Germinal center (tissue), 1 donor: ENCODE measurements around the gene MSI2.
A peak's percentile ranks its signal among the peaks of the same experiment; 100 is the strongest.
"Not testable (repeated sequence)": the region's sequence is repeated elsewhere in the genome, so short reads cannot be mapped to it uniquely, and the experiment has no call there.

Source experiments
- DNase-seq: peaks from one replicate; pipeline ENCODE4 v3.0.0; 2012; ENCODE audit warnings: mixed read lengths, low spot score

Gene MSI2

DNA sequence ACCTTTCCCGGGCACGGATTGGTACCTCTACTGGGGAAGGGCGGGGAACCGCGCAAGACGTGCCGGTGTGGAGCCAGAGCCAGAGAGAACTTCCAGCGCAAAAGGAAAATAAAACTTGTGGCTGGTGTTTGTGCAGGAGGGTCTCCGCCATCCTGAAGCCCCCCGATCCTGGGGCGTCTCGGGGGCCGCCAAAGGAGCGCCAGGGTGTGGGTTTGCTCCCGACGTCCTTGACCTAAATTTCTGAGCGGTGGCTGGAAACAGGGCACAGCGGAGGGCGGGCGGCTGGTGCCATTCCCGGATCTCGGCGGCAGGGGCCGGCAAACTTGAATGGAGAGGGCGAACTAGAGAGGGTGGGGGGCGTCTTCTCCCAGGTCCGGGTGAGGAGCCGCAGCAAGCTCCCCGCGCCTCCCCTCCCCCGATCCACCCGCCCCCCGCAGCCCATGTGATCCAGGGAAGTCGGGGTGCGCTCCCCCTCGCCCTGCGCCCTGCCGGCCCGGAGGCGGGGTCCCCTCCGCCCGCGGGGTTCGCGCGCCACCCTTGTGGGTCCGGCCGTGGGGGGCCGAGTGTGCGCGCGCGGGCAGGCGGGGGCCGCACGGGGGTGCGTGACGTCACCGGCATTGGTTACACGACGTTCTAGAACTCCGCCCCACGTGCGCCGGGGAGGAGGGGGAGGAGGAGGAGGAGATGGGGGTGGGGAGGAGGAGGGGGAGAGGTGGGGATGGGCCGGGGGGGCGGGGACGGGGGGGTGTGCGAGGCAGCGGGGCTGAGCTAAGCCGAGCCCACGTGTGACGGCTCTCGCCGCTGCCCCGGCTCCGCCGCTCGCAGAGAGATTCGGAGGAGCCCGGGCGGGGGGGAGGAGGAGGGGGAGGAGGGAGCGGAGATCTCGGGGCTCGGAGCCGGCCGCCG, at the start of gene MSI2:
TSS of gene MSI2 (plus strand) at position 748 of the 906 bp plus-strand sequence. CDS start 220 bp downstream, outside the sequence.
- peak; percentile 87 for DNase-seq

DNA sequence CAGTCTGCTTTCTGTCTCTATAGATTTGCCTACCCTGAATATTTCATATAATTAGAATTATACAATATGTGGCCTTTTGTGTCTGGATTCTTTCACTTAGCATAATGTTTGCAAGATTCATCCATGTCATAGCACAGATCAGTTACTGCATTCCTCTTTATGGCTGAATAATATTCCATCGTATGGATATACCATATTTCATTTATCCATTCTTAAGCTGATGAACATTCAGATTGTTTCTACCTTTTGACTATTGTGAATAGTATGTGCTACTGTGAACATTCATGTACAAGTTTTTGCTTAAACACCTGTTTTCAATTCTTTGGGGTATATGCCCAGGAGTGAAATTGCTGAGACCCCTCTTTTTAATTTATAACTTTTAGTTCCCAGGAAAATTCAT, 49.4 kb upstream of the MSI2 start:
- DNase-seq = no peak

DNA sequence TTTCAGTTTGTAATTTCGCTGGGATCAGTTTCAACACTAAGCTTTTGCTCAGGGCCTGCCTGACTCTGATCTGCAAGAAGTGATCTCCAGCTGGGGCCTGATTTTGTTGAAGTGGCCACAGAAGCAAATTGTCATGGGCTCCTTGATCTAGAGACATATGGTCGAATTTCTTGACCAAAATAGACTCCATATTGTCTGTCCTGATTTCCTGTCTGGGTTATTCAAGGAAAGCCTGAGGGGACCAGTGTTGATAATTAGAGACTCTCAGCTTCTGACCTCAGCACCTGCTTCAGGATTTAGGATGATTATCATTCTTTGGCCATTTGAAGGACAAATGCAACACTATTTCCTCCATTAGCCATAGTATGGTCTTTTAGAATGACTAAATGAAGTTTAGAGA, 48.9 kb upstream of the MSI2 start:
- DNase-seq = no peak

DNA sequence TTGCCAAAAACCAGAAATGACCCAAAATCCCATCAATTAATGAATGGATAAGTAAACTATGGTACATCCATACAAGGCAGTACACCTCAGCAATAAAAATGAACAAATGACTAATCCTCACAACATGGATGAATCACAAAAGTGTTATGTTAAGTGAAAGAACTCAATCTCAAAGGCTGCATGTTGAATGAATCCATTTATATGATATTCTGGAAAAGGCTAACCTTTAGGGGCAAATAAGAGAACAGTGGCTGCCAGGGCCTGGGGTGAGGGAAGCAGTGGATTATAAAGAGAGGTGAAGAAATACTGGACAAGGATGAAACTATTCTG, 46.1 kb upstream of the MSI2 start:
- no peak for DNase-seq

DNA sequence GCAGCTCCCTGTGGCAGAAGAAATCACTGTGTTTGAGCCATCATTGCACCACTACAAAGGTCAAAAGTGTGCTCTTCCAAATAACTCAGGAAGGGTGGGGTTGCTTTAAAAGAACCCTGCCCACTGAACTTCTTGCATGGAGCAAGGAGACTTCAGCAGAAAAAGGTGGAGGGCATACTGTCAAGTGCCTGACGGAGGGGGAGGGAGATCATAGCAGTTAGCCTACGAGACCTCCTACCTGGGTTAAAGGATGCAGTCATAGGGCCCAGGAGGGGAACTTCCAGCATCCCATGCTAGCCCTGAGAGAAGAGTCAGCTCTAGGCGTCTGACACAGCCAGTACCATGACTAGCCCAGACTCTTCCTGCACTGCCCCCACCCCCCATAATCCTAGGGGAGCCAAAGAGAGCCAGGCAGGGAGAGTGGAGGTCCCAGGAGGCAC, 45.3 kb upstream of the MSI2 start:
- no peak for DNase-seq

DNA sequence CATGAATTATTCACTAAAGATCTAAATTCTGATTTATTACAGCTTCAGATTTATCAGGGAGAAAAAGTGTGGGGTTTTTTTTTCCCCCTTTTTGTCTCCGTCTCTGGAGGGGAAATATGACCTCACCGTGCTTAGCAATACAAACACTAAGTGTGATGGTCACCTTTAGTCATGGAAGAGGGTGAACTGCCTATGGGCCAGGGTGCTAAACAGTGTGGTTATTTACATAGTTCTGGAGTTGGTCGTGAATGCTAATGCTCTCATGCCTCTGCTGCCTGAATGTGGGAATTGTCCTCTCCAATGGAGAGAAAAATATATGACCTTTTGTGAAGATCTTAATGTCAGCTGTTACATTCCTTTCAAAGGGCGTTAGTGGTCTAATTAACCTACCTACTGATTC, 44.8 kb upstream of the MSI2 start:
- no peak for DNase-seq

GRCh38 chr17:57213180-57213825, 43.0 kb upstream of the MSI2 start:
- no peak for DNase-seq

- DNase-seq = no peak
Measured at GRCh38 chr17:57215317-57215716, 41.0 kb upstream of the MSI2 start.

DNA sequence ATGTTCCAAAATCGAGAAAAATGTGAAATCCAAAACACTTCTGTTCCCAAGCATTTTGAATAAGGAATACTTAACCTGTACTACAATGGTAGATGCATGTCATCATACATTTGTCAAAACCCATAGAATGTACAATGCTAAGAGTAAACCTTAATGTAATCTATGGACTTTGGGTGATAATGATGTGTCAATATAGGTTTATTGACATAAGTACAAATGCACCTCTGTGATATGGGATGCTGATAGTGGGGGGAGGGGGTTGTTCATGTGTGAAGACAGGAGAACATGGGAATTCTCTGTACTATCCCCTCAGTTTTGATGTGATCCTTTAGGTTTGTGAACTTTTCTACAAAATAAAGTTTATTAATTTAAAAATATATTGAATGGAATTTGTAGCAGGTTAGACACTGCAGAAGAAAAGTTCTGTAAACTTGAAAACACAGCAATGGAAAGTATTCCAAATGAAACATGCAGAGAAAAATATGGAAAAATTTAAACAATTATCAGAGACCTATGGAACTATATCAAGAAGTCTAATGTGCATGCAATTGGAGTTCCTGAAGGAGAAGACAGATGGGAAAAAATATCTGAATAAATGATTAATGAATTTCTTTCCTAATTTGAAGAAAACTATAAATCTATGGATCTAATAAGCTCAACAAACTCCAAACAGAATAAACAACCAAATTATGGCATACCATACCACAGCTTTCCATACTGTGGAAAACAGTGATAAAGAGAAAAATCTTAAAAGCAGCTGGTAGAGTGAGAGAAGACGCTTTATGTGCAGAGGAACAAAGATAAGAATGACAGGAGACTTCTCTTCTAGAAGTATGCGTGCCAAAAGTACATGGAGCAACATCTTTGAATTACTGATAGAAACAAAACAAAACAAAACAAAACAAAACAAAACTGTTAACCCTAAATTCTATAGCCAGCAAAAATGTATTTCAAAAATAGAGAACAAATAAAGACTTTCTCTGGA, 34.7 kb upstream of the MSI2 start:
- no peak for DNase-seq

- not testable (repeated sequence) for DNase-seq
Measured at GRCh38 chr17:57222422-57222821, 33.9 kb upstream of the MSI2 start.

GRCh38 chr17:57225127-57225526, 31.2 kb upstream of the MSI2 start:
- no peak for DNase-seq

DNA sequence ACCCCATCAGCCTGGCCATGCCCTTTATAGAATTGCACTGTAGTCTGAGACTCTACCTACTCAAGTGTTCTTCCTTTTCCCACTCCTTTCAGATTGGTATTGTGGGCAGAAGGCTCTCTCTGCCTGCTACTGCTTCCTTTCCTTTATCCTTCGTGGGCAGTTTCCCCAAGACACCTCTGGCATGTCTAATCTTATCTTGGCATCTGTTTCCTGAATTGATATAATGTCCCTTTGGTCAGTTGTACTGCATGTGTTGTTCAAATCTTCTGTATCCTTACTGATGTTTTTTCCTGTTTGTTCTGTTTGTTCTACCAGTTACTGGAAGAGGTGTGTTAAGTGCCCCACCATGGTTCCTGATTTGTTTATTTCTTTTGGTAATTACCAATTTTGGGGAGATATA, 29.5 kb upstream of the MSI2 start:
- no peak for DNase-seq

DNA sequence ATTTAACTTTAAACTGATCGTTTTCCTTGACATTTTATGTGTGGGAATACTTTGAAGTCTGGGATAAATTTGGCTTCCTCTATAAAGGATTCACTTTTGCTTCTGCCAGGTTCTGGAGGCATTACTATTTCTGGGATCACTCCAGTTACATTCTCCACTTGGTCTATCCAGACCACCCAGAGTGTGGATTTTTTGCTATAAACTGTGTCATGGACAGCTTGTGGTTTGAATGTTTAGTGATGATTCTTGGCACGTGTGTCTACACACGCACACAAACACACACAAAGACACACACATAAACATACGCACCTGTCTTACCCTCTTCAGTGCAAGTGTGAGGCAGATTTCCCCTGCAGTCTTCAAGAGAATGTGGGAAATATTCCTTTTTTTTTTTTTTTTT, 27.4 kb upstream of the MSI2 start:
- no peak for DNase-seq

DNA sequence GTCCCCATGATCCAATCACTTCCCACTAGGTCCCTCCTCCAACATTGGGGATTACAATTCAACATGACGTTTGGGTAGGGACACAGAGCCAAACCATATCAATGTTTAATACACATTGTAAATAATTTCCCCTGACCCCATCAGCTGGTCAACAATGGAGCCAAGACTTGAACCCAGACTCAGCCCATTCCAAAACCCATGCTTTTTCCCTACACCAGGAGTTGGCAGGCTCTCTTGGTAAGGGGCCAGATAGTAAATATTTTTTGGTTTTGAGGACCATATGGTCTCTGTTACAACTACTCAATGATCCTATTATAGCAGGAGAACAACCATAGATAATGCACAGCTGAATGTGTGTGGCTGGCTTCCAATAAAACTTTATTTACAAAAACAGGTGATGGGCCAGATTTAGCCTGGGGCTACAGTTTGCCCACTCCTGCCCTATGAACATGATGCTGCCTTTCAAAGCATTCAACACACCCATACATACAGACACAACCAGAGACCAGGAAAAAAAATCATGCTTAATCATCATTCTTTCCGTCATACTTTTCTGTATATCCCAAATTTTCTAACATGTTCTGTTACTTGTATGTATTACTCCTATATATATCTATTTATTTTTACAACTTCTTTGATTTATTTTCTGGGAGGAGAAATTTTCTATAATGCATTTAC, 22.1 kb upstream of the MSI2 start:
- no peak for DNase-seq

- DNase-seq = no peak
Measured at GRCh38 chr17:57234739-57235092, 21.6 kb upstream of the MSI2 start.

DNA sequence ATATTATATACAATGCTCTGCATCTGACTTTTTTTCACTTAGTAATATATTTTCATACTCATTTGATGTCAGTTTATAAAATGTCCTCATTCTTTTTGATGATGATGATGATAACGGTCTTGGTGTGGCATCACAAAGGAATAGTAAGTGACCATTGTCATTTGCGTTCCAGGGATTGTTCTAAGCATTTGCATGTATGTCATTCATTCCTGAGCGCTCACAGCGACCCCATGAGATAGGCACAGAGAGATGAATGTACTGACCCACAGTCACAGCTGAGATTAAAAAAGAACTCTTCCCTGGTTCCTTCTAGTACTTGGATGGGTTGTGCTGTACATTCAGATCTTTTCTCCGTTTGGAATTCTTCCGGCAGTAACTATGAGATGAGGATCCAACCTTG, 21.2 kb upstream of the MSI2 start:
- DNase-seq = no peak

DNA sequence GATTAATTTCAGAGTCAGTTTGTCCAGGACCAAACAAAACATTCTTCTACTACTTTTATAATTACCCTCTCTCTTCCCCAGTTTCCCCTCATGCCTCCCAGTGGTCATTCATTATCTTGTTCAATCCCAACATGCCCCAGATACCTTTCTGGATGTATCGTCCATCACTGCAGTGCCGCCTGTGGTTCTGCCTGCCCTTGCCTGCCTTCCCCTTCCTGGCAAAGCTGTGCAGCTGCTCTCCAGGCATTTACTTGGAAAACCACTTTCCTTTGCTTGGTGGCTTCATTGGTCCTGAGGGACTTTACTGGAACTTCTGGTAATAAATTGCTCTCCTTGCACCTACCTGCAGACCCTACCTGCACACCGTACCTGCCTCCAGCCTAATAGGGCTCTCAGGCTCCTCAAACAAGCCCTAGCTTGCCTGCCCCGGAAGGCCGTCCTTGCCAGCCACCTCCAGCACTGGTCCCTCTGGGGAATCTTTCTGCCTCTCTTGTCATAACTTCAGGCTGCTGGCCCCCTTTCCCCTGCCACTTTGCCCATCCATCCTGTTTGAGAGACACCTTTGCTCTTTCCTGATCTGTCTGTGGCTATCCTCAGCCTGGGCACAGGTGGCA, 19.5 kb upstream of the MSI2 start:
- no peak for DNase-seq

- DNase-seq = no peak
Measured at GRCh38 chr17:57240648-57241047, 15.7 kb upstream of the MSI2 start.

DNA sequence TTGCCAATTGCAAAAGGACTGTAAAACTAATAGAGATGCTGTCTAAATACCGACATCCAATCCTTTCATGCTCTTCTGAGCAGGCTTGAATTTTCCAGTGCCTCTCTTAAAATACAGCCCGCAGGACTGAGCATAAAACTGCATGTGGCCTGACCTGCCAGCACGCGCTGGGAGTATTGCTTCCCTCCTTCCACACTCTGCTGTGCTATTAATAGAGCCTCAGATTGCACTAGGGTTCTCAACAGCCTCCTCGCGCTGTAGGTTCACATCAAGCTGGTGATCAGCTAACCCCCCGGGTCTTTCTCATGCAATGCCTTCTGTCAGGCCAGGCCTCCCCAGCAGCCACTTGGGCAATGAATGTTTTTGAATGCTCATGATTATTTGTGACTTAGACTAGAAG, 14.2 kb upstream of the MSI2 start:
- no peak for DNase-seq

DNA sequence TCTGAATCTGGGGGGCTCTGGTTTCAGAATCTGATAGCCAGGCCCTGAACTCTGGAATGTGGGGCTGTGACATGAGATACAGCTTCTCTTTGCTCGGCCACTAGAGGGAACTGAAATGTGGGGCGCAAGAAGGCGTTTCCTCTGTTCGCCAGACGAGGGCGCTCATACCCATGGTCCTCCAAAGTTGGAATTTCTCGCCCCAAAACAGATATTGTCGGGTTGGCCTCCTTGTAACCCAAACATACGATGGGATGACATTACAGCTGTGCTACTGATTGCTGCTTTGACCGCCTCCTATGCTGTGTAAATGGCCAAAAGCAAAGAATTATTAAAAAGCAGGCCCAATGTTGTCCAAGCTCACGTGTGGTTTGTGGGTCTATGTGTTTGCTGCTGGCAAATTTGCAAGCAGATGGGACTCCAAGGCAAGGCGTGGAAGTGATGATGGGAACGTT, 13.1 kb upstream of the MSI2 start:
- peak; percentile 83 for DNase-seq

- DNase-seq = no peak
Measured at GRCh38 chr17:57245786-57246185, 10.5 kb upstream of the MSI2 start.
